Suprapubic skin (tissue), 4 donors: ENCODE results near the gene MYO1E.

Experiments
- CTCF ChIP-seq, 2 donors: fragments of 200-600 bp in 1 of 2; fragments of 450-650 bp in 1 of 2; sonication (generic) in 1 of 2; IDR thresholded peaks; one replicate each; pipeline ENCODE4 v1.5.1; 2016 to 2019; ENCODE audit warnings: antibody characterized with exemption in 2 of 2, mild to moderate bottlenecking in 1 of 2, moderate library complexity in 1 of 2
- POLR2A ChIP-seq, 2 donors: fragments of 450-650 bp; IDR thresholded peaks; one replicate each; pipeline ENCODE4 v1.6.1; 2017; ENCODE audit warnings: antibody characterized with exemption in 2 of 2, mild to moderate bottlenecking in 2 of 2, moderate library complexity in 2 of 2
- POLR2AphosphoS5 ChIP-seq, 3 donors: sonication (generic); formaldehyde crosslinking; IDR thresholded peaks; one replicate each; pipeline ENCODE4 v1.6.1; 2017; ENCODE audit warnings: antibody characterized with exemption in 3 of 3

- TF ChIP-seq CTCF (IDR thresholded peaks at IDR 0.05) (no peak), POLR2A (IDR thresholded peaks at IDR 0.05) (no peak), POLR2AphosphoS5 (IDR thresholded peaks at IDR 0.05) (no peak)
Observed at GRCh38 chr15:59203657-59204056, 169.0 kb downstream of the MYO1E start.
